Naive thymus-derived CD4-positive, alpha-beta T cell (primary cell): ENCODE data around the gene HECTD3. TPM values are rescaled to one million over a fixed set of nuclear protein-coding genes. Genes with fewer than 3 reads are reported as not detected.

Experiments
- ATAC-seq: fragments of 150-1000 bp; cut with Tn5 transposase; 2 replicates; pipeline ENCODE4 v1.10.0; 2021; ENCODE audit warnings: mild to moderate bottlenecking, moderate library complexity
- CTCF ChIA-PET: fragments of 350-600 bp; sonication (Branson Sonifier 250); formaldehyde crosslinking; loops from one replicate; lab custom pipeline; 2021; ENCODE audit warnings: antibody characterized with exemption; lab: Charles Lee
- POLR2A ChIA-PET: fragments of 350-600 bp; sonication (Branson Sonifier 250); formaldehyde crosslinking; loops from one replicate; lab custom pipeline; 2021; ENCODE audit warnings: antibody characterized with exemption, inconsistent platforms; lab: Charles Lee
- DNase-seq, 9 donors: peaks; one replicate each; pipeline versions ENCODE4 v3.0.0 to v3.0.0-alpha.2; 2020 to 2022; ENCODE audit warnings: mixed read lengths in 1 of 9
- H3K27ac ChIP-seq: one replicate; pipeline ENCODE4 v1.7.0; 2013; ENCODE audit warnings: mild to moderate bottlenecking, low read depth, low read length, moderate library complexity
- H3K27me3 ChIP-seq, 2 donors: one replicate each; pipeline ENCODE4 v1.7.0; 2013; ENCODE audit warnings: low read length in 2 of 2, mild to moderate bottlenecking in 2 of 2, moderate library complexity in 2 of 2; ENCODE audit not compliant: control insufficient read depth in 2 of 2, insufficient read depth in 2 of 2
- H3K36me3 ChIP-seq, 3 experiments: 1 replicate in 2 of 3; 2 replicates in 1 of 3; pipeline ENCODE4 v1.7.0; 2013; ENCODE audit warnings: low read length in 3 of 3, mild to moderate bottlenecking in 3 of 3, moderate library complexity in 1 of 3; ENCODE audit not compliant: insufficient read depth in 3 of 3, control insufficient read depth in 2 of 3
- H3K4me1 ChIP-seq, 2 donors: one replicate each; pipeline ENCODE4 v1.7.0; 2013; ENCODE audit warnings: low read length in 2 of 2, mild to moderate bottlenecking in 2 of 2, moderate library complexity in 1 of 2; ENCODE audit not compliant: control insufficient read depth in 2 of 2, insufficient read depth in 2 of 2
- H3K4me3 ChIP-seq: 2 replicates; pipeline ENCODE4 v1.7.0; 2013; ENCODE audit warnings: mild to moderate bottlenecking, low read length
- H3K9me3 ChIP-seq, 3 experiments: 1 replicate in 2 of 3; 2 replicates in 1 of 3; pipeline ENCODE4 v1.7.0; 2013; ENCODE audit warnings: low read length in 3 of 3; ENCODE audit not compliant: control insufficient read depth in 2 of 3
- H3K27ac Mint-ChIP-seq, 9 donors: one replicate each; pipeline ENCODE4 v1.8.0; 2020 to 2022; ENCODE audit warnings: mixed read lengths in 9 of 9, mild to moderate bottlenecking in 8 of 9, moderate library complexity in 5 of 9, inconsistent platforms in 2 of 9
- H3K27me3 Mint-ChIP-seq, 5 donors: one replicate each; pipeline ENCODE4 v1.8.0; 2021 to 2022; ENCODE audit warnings: mixed read lengths in 5 of 5, mild to moderate bottlenecking in 1 of 5
- H3K36me3 Mint-ChIP-seq, 5 donors: one replicate each; pipeline ENCODE4 v1.8.0; 2020 to 2022; ENCODE audit warnings: mixed read lengths in 5 of 5, mild to moderate bottlenecking in 3 of 5, inconsistent platforms in 1 of 5
- H3K4me1 Mint-ChIP-seq, 7 donors: one replicate each; pipeline ENCODE4 v1.8.0; 2020 to 2022; ENCODE audit warnings: mixed read lengths in 7 of 7, mild to moderate bottlenecking in 3 of 7, inconsistent platforms in 1 of 7
- H3K4me3 Mint-ChIP-seq, 10 donors: one replicate each; pipeline ENCODE4 v1.8.0; 2020 to 2022; ENCODE audit warnings: mild to moderate bottlenecking in 10 of 10, mixed read lengths in 10 of 10, moderate library complexity in 6 of 10, inconsistent platforms in 2 of 10
- H3K9me3 Mint-ChIP-seq, 11 donors: one replicate each; pipeline ENCODE4 v1.8.0; 2020 to 2022; ENCODE audit warnings: mixed read lengths in 11 of 11, mild to moderate bottlenecking in 4 of 11, inconsistent platforms in 1 of 11, moderate library complexity in 1 of 11
- intact Hi-C, 2 donors: fragments of 100-400 bp; cut with micrococcal nuclease; formaldehyde crosslinking; loops; one replicate each; pipeline ENCODE4 v1.15.1; 2023
- polyA plus RNA-seq, 2 donors: library from polyadenylated mRNA; unstranded; fragments of 300-500 nt; fragmentation: Illumina TruSeq; gene quantifications; one replicate each; pipeline ENCODE4 v1.2.3, GENCODE V29; 2021
- total RNA-seq, 6 experiments: library from RNA in 5 of 6; stranded (reverse) in 5 of 6; gene quantifications; 1 replicate in 5 of 6; 2 replicates in 1 of 6; pipeline ENCODE4 v1.2.3 and lab custom pipeline; 2021 to 2026

HECTD3 gene
- total RNA-seq (10 to 100 TPM; 38.8 to 53.7 (median 42.2) TPM), polyA plus RNA-seq (10 to 100 TPM; 12.2 to 26.9 TPM), total RNA-seq (lab: John Stamatoyannopoulos, UW) (25.3 reads per million, percentile 56 among the genes with 10 or more reads in this experiment)

DNA sequence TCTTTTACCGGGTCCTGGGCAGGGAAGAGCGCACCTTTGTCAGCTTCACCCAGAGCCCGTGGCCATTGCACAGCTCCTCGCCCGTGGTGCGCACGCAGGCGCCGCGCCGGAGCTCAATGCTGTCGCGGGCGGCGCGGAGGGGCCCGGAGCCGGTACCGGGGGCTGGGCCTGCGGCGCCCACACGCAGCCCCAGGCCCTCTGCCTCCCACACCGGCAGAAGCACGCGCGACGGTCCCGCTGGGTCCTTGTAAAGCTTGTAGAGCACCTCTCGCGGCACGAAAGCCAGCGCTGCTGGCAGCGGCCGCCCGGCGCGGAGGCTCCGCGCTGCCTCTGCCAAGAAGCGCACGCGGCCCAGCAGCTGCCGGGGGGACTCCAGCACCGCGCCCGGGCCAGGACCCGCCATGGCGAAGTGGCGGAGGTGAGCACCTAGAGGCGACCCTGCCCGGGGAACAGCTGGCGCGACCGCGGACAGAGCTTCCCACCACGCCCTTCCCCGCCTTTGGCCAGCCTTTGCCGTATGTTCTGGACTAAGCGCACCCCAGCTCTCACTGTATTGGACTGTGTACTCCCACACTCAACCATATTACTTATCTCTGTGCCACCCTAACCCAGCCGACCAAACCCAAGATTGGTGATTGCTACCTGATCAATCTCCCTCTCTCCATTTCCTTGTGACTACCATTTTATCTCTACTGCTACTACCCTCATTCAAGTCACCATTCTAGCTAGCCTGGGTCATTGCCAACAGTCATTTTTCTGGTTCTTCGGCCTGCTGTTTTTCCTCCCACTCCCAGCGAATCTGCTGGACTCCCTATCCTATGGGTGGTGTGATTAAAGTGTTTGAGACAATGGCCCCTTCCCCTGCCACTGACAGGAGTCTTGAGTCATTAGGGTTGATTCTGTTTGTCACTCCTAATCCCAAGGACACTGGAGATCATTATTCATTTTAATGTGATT lies at the start of gene HECTD3:
HECTD3 (minus strand) TSS at position 470 of the 957 bp plus-strand sequence; CDS start at position 403, 67 bp downstream.
- Histone ChIP-seq H3K27me3 (no peaks in the 10 kb centered on the region), H3K4me3 (peak within 1 kb of the TSS; percentile 65), H3K9me3 (no peaks in the 10 kb centered on the region), H3K27ac (peak within 1 kb of the TSS; percentile 81), H3K4me1 (peaks cover 28 to 30% of the 10 kb centered on the region in 2 donors), H3K36me3 (peaks cover 10 to 43% (median 11%) of the 10 kb centered on the region in 3 experiments)
- peaks cover 4 to 31% (median 16%) of the 10 kb centered on the region in 5 donors for H3K36me3 Mint-ChIP-seq
- peak within 1 kb of the TSS; percentile 90 to 100 (median 93) for H3K4me3 Mint-ChIP-seq
- DNase-seq (peak; percentile 47 to 77 (median 54)), ATAC-seq (peak; percentile 75)
- CTCF ChIA-PET, result interaction anchor here (0.6 to 12.9 kb wide), 17 partner anchors 20 to 482 kb away, joined by 3 to 255 read pairs (median 4); partner anchors contain the start of genes EIF2B3, MUTYH, PLK3 and RNU5D-1
- no peaks in the 10 kb centered on the region for H3K27me3 Mint-ChIP-seq
- POLR2A ChIA-PET, result interaction anchor here (0.5 to 7.7 kb wide), 39 partner anchors 8 to 572 kb away, joined by 3 to 126 read pairs (median 6); partner anchors contain the start of genes AKR1A1, BEST4, BTBD19 and CCDC163
- peaks cover 29 to 64% (median 57%) of the 10 kb centered on the region in 7 donors for H3K4me1 Mint-ChIP-seq
- intact Hi-C loops, result loop anchor here (1.0 to 10.0 kb wide), 5 partner anchors 174 to 337 kb away; partner anchors contain the start of genes ARMH1 (in 1 of the 2), RNU5D-1 (in 1 of the 2), TMEM53 (in 1 of the 2) and ZSWIM5 (in 1 of the 2)
- H3K9me3 Mint-ChIP-seq, result no peaks in the 10 kb centered on the region
- H3K27ac Mint-ChIP-seq, result peak within 1 kb of the TSS; percentile 89 to 98 (median 94)

DNA sequence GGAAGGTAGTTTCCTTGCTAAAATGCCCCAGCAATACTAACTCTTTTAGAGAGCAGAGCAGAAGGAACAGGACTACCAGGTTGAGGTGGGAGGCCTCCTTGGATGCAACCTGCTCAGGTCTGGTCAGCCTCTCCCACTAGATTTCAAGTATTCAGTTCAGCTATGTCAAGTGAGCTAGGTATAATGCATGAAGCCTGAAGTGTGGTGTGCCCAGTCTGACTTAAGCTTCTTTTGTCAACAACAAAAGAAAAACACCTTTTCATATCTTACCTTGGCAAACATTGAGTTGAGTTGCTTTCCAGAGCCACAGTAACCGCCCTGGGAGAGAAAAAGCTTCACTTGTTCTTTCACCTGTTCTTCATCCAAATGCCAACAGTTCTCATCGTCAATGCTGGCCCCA lies 48.7 kb upstream of the HECTD3 start:
- no peak for ATAC-seq
- Histone ChIP-seq H3K4me1 (no peaks in the 10 kb centered on the region), H3K4me3 (no peak overlapping the region), H3K27me3 (no peaks in the 10 kb centered on the region), H3K27ac (no peak overlapping the region), H3K36me3 (no peaks in the 10 kb centered on the region), H3K9me3 (no peaks in the 10 kb centered on the region)
- DNase-seq, result no peak
- peaks cover 0 to 18% (median 0%) of the 10 kb centered on the region in 5 donors for H3K36me3 Mint-ChIP-seq
- intact Hi-C loops, result loop anchor here in 1 of 2 donors (10.0 kb wide), 1 partner anchor 145 kb away; the partner anchor contains the start of gene ZSWIM5
- no peak overlapping the region for H3K4me3 Mint-ChIP-seq
- POLR2A ChIA-PET, result no interaction called here
- no peaks in the 10 kb centered on the region for H3K27me3 Mint-ChIP-seq
- H3K27ac Mint-ChIP-seq, result no peak overlapping the region
- CTCF ChIA-PET, result no interaction called here
- no peaks in the 10 kb centered on the region for H3K4me1 Mint-ChIP-seq
- H3K9me3 Mint-ChIP-seq, result no peaks in the 10 kb centered on the region

DNA sequence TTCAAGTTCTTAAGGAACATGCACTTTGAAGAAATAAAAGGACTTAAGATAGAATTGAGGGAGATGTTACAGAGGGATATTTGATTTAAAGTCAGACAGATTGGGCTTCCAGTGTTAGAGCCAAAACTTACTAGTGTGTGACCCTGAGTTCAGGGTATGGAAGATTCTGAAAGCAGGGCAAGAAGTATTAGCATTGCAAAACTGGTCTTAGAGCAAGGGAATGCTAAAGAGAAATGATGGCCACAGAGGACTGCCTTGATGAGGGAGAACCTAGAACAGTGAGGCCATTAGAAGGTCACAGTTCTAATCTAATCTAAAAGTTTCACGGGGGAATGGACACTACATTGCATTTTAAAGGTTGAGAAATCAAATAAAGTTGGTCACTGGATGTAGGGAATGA lies 46.4 kb upstream of the HECTD3 start:
- H3K4me1 Mint-ChIP-seq, result no peaks in the 10 kb centered on the region
- no peak overlapping the region for H3K27ac Mint-ChIP-seq
- CTCF ChIA-PET, result no interaction called here
- Histone ChIP-seq H3K9me3 (no peaks in the 10 kb centered on the region), H3K27me3 (no peaks in the 10 kb centered on the region), H3K4me3 (no peak overlapping the region), H3K27ac (no peak overlapping the region), H3K36me3 (no peaks in the 10 kb centered on the region), H3K4me1 (no peaks in the 10 kb centered on the region)
- H3K9me3 Mint-ChIP-seq, result no peaks in the 10 kb centered on the region
- no peaks in the 10 kb centered on the region for H3K27me3 Mint-ChIP-seq
- POLR2A ChIA-PET, result no interaction called here
- DNase-seq, result no peak
- intact Hi-C loops, result loop anchor here in 1 of 2 donors (10.0 kb wide), 1 partner anchor 147 kb away; the partner anchor contains the start of gene ZSWIM5
- no peak for ATAC-seq
- no peak overlapping the region for H3K4me3 Mint-ChIP-seq
- H3K36me3 Mint-ChIP-seq, result peaks cover 0 to 18% (median 0%) of the 10 kb centered on the region in 5 donors

DNA sequence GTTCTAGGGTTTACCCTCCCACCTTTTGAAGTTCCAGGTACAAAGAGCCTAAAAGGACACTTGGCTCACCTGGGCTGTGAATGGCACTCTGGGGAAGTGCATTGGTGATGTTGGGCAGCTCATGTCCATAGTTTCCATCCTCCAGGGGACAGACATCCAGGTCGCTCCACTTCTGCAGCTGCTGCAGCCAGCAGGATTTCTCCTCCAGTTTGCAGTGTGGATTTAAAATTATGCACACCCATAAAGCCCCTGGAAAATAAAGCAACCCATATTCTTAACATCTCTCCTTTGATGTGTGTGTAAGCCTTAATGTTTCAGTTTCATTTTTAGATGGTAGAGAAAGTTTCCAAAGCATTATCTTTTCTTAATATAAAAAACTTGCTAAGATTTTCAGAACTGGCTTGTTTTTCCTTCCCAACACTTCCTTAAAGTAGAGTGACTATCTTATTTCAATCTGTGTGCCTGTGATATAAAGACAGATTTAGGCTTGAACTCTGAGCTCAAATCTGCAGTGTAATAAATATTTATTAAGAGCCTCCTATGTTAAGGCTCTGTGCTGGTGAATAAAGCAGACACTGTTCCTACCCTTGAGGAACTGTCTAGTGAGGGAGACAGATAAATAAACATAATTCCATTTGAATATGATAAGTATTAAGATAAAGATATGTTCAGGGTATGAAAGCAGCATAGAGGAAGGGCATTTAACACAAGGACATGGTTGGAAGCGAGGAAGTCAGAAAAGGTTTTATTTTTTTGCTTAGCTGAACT lies 40.1 kb upstream of the HECTD3 start:
- no peaks in the 10 kb centered on the region for H3K9me3 Mint-ChIP-seq
- peak overlapping the region in 8 of 9 donors; percentile 57 to 95 (median 90) for H3K27ac Mint-ChIP-seq
- peak overlapping the region; percentile 65 for H3K27ac ChIP-seq
- ChIA-PET POLR2A (interaction anchor here (0.9 to 1.7 kb wide), 4 partner anchors 39 to 329 kb away, joined by 3 to 4 read pairs (median 4); partner anchors contain the start of genes MUTYH, TOE1 and UROD), CTCF (interaction anchor here (0.7 to 0.8 kb wide), 2 partner anchors 32 to 284 kb away, joined by 3 to 5 read pairs; no protein-coding TSS in a partner anchor)
- H3K4me3 ChIP-seq, result peak overlapping the region; percentile 38
- ATAC-seq (peak; percentile 54), DNase-seq (peak in 7 of 9 donors; percentile 11 to 41 (median 34))
- intact Hi-C loops, result loop anchor here (2.0 to 10.0 kb wide), 2 partner anchors 154 to 156 kb away; partner anchors contain the start of gene ZSWIM5 (in 2 of the 2)
- H3K4me1 ChIP-seq, result peaks cover 4% of the 10 kb centered on the region in 2 donors
- peak overlapping the region; percentile 59 to 86 (median 81) for H3K4me3 Mint-ChIP-seq
- peaks cover 0 to 8% (median 0%) of the 10 kb centered on the region in 5 donors for H3K36me3 Mint-ChIP-seq
- peaks cover 9 to 25% (median 18%) of the 10 kb centered on the region in 7 donors for H3K4me1 Mint-ChIP-seq
- H3K9me3 ChIP-seq, result no peaks in the 10 kb centered on the region
- H3K27me3 Mint-ChIP-seq, result no peaks in the 10 kb centered on the region
- H3K27me3 ChIP-seq, result no peaks in the 10 kb centered on the region
- no peaks in the 10 kb centered on the region for H3K36me3 ChIP-seq

DNA sequence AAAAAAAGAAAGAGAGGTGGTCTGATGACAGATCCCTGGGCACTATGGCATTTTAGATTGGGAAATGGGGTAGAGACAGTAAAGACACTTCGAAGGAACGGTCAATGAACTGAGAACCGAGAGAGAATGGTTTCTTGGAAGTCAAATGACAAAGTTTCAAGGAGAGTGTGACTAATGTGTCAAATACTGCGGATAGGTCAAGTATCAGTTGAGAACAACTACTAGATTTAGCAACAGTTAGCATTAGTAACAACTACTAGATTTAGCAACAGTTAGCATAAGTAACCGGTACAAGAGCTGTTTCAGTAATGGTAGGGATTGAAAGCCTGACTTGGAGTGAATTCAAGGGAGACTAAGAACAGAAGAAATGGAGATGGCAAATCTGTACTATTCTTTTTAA lies 35.9 kb upstream of the HECTD3 start:
- ChIA-PET CTCF (no interaction called here), POLR2A (no interaction called here)
- peaks cover 9 to 25% (median 18%) of the 10 kb centered on the region in 7 donors for H3K4me1 Mint-ChIP-seq
- peaks cover 0 to 11% (median 6%) of the 10 kb centered on the region in 5 donors for H3K36me3 Mint-ChIP-seq
- H3K36me3 ChIP-seq, result no peaks in the 10 kb centered on the region
- no peak overlapping the region for H3K27ac ChIP-seq
- intact Hi-C loops, result no loop called here
- H3K27me3 Mint-ChIP-seq, result no peaks in the 10 kb centered on the region
- H3K4me3 ChIP-seq, result no peak overlapping the region
- H3K4me3 Mint-ChIP-seq, result no peak overlapping the region
- no peaks in the 10 kb centered on the region for H3K27me3 ChIP-seq
- no peaks in the 10 kb centered on the region for H3K9me3 Mint-ChIP-seq
- ATAC-seq, result no peak
- no peaks in the 10 kb centered on the region for H3K9me3 ChIP-seq
- peaks cover 4% of the 10 kb centered on the region in 2 donors for H3K4me1 ChIP-seq
- H3K27ac Mint-ChIP-seq, result no peak overlapping the region
- no peak for DNase-seq

DNA sequence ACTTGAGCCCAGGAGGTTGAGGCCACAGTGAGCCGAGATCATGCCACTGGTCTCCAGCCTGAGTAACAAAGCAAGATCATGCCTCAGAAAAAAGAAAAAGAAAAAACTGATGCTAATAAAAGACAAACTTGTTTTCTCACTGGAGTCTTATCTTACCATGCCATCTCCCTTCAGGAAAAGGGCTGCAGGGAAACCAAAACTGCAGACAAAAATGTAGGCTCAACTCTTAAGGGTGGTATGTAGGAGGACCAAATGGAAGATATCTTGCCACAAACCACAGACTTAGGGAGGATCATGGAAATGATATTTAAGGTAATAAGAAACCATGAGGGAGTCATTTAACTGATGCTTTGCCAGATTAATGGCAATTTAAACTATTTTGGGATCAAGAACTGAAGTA lies 33.8 kb upstream of the HECTD3 start:
- Mint-ChIP-seq H3K9me3 (no peaks in the 10 kb centered on the region), H3K4me3 (no peak overlapping the region), H3K27me3 (no peaks in the 10 kb centered on the region), H3K4me1 (peaks cover 0 to 9% (median 5%) of the 10 kb centered on the region in 7 donors), H3K27ac (no peak overlapping the region), H3K36me3 (peaks cover 0 to 15% (median 6%) of the 10 kb centered on the region in 5 donors)
- ChIA-PET CTCF (no interaction called here), POLR2A (no interaction called here)
- Histone ChIP-seq H3K9me3 (no peaks in the 10 kb centered on the region), H3K4me1 (no peaks in the 10 kb centered on the region), H3K27me3 (no peaks in the 10 kb centered on the region), H3K27ac (no peak overlapping the region), H3K4me3 (no peak overlapping the region), H3K36me3 (no peaks in the 10 kb centered on the region)
- DNase-seq (no peak), ATAC-seq (no peak)
- intact Hi-C loops, result no loop called here
